Left ventricle myocardium superior (tissue), 1 donor: ENCODE measurements around the gene ADRA2C. TPM values are rescaled to one million over a fixed set of nuclear protein-coding genes. Genes with fewer than 3 reads are reported as not detected.

Experiments used
- ATAC-seq: fragments of 200-7000 bp; cut with Tn5 transposase; one replicate; pipeline ENCODE4 v1.9.1; 2020; ENCODE audit warnings: mild to moderate bottlenecking, moderate library complexity
- DNase-seq: peaks from one replicate; pipeline ENCODE4 v3.0.0-alpha.2; 2020
- intact Hi-C: fragments of 100-400 bp; cut with micrococcal nuclease; formaldehyde crosslinking; loops from one replicate; pipeline ENCODE4 v1.11.0; 2022
- total RNA-seq: library from RNA; stranded (reverse); fragmentation: NEBNext Ultra II Directional; extraction: Animal tissue kit (Norgen Biotek cat#: 25700); gene quantifications from one replicate; pipeline ENCODE4 v1.2.1, GENCODE V29; 2021
- donor health status: DM: no; HTN: yes; CAD: no; lungs with severe emphysema.

ADRA2C gene
- total RNA-seq, 1 donor from 2014 or later: 5.9 TPM

DNA sequence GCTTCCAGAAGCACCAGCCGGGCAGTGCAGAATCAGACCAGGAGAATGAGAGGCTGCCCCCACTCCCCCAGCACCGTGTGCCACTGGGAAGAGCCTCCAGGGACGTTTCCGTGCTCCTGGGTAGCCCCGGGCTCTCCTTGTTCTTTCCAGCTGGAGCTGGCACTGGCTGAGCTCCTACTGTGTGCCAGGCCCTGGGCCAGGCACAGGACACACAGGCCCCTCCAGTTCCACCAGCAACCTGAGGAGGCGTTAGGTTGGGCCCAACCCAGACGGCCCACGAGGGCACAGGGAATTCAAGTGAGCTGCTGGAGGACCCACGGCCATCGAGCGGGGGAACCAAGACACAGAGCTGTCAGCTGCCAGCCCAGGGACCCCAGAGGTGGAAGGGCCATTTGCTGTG, 15.9 kb upstream of the ADRA2C start:
- no peak for ATAC-seq
- intact Hi-C loops: no loop called here
- DNase-seq: no peak

- no peak for DNase-seq
- ATAC-seq: no peak
- intact Hi-C loops: no loop called here
These were observed 14.2 kb upstream of the ADRA2C start for GRCh38 chr4:3752022-3752421.

- DNase-seq: no peak
- intact Hi-C loops: no loop called here
- no peak for ATAC-seq
These were observed 12.3 kb upstream of the ADRA2C start for GRCh38 chr4:3753726-3754412.

DNA sequence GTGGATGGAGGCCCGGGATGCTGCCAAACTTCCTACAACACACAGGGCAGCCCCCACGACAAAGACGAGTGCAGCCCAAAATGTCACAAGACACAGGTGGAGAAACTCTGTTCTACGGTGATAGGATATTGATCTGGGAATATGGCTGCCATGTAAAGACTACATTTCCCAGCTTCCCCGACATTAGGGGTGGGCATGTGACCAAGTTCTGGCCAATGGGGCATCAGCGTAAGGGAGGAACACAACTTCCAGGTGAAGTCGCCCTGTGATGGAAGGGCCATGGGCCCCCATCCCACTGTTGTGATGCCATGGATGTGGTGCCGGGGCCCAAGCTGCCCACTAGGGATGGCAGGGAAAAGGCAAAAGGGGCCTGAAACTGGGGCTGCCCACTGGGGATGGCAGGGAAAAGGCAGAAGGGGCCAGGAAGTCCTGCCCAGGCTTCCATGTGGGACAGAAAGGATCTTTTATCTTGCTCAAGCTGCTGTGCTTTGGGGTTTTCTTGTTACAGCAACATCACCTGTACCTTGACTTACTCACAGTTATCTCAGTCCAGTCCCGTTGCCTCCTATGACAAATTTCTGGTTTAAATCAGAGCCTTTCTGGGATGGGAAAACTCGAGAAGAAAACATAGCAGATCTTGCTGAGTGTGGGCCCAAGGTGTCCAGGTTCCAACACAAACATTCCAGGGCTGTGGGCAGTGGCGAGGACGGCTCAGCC, 9.7 kb upstream of the ADRA2C start:
- intact Hi-C loops: no loop called here
- DNase-seq: no peak
- ATAC-seq: no peak

- ATAC-seq: no peak
- intact Hi-C loops: no loop called here
- no peak for DNase-seq
These were observed 6.9 kb upstream of the ADRA2C start for GRCh38 chr4:3759236-3759635.

DNA sequence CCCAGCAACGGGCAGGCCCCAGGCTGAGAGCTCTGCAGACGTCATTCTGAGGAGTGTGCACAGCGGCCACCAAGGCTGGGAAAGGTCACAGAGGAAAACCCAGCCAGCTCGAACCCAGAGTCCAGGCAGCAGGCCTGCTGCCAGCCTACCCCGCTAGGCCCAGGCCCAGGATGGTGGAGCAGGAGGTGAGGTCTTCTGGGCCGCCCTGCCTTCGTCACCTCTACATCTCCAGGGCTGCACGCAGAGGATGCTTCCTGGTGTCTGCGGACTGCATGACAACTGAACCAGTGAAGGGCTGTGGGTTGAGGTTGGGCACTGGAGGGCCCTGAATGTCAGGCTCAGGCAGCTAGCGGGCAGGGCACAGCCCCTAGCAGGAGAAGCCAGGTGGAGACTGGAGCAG, 5.8 kb upstream of the ADRA2C start:
- intact Hi-C loops: no loop called here
- ATAC-seq (no peak), DNase-seq (no peak)

DNA sequence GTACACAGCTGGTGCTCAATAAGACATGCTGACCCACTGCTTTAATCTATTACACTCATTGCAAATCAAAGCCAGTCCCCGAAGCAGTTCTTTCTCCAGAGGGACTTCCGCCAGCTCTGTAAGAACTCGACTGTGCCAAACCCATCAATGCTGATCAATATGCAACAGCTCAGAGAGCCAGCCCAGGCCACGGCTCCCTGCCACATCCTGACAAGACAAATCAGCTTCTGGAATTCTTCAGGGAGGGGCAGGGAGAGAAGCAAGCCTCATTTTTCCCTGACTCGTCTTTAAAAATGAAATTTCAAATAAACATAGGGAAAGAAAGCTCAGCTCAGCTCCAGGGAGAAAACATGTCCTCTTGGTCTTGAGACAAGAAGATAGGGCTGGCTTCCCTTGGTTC, 5.3 kb upstream of the ADRA2C start:
- DNase-seq: no peak
- intact Hi-C loops: no loop called here
- no peak for ATAC-seq

- ATAC-seq (no peak), DNase-seq (no peak)
- intact Hi-C loops: no loop called here
These were observed 3.9 kb upstream of the ADRA2C start for GRCh38 chr4:3762264-3762663.

DNA sequence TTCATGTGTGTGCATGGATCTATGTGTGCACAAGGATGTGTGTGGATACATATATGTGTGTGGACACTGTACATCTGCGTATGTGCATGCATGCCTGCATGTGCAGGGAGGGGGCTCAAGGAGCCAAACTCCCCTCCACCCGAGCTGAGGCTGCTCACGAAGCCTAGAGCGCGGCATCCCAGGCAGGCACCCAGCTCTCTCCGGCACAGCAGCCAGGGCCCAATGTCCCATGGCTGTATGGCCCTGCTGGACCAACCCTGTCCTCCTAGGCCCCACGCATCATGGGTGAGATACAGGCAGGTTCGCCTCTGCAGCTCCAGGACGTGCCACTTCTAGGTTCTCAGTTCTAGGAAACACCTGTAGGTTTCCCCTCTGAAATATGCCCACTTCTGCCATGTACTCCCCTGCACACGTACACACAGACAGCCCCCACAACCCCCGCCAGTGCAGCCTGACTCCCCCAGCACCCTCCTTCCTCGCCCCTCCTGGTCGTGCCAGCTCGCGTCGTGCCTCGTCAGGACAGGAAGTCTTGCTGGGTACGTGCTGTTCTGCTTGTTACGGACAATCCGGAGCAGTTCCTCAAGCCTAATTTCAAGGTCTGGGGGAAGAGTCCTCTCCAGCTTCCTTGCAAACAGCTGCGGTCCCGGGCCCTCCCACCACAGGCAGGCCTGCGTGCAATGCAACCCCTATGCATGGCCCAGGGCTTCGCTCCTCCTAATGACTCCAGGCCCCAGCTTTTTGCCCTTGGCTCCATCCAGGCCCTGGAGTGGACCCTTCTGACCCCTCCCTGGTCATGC, 3.2 kb upstream of the ADRA2C start:
- DNase-seq (peak; percentile 24), ATAC-seq (no peak)
- intact Hi-C loops: no loop called here

GRCh38 chr4:3765271-3766035, 732 bp upstream of the ADRA2C start:
- ATAC-seq: peak; percentile 77
- intact Hi-C loops: no loop called here
- DNase-seq: peak; percentile 65

DNA sequence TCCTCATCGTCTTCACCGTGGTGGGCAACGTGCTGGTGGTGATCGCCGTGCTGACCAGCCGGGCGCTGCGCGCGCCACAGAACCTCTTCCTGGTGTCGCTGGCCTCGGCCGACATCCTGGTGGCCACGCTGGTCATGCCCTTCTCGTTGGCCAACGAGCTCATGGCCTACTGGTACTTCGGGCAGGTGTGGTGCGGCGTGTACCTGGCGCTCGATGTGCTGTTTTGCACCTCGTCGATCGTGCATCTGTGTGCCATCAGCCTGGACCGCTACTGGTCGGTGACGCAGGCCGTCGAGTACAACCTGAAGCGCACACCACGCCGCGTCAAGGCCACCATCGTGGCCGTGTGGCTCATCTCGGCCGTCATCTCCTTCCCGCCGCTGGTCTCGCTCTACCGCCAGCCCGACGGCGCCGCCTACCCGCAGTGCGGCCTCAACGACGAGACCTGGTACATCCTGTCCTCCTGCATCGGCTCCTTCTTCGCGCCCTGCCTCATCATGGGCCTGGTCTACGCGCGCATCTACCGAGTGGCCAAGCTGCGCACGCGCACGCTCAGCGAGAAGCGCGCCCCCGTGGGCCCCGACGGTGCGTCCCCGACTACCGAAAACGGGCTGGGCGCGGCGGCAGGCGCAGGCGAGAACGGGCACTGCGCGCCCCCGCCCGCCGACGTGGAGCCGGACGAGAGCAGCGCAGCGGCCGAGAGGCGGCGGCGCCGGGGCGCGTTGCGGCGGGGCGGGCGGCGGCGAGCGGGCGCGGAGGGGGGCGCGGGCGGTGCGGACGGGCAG, 792 bp downstream of the ADRA2C start:
- peak; percentile 32 for DNase-seq
- intact Hi-C loops: no loop called here
- no peak for ATAC-seq

- DNase-seq (peak; percentile 29), ATAC-seq (no peak)
- intact Hi-C loops: no loop called here
These were observed 1.5 kb downstream of the ADRA2C start for GRCh38 chr4:3767570-3768288.

DNA sequence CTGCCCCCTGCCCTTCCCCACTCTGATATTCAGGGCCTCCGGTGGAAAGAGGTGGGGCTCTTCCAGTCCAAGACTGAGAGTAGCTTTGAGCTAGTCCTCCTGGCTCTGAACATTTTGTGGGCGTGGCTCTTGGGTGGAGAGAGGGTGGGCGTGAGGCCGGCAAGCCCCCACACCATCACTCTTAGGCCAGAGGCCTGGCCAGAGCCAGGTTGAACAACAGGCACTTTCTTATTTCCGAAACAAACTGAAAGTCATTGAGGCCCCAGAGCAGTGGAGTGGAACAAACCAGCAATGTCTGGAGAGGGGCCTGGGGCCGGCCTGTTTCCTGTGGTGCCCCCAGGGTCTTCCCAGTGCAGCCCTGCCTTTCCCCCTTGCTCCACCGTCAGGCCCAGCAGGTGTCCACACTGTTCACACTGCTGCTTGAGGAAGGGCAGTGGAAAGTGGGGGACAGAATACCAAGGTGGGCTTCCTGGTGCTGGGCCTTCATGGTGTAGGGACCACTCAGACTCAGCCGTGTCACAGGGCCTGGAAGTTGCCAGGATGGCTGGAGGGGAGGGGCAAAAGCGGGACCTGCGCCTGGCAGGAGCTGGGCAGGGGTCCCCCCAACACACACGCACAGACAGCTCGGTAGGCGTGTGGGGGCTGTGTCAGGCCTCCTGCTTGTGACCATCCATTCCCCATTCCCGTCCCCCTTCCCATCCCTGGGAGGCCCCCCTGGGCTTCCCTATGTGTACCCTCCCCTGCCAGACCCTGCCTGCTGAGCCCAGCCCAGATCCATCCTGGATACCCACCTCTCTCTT, 2.9 kb downstream of the ADRA2C start:
- intact Hi-C loops: no loop called here
- ATAC-seq: no peak
- no peak for DNase-seq

DNA sequence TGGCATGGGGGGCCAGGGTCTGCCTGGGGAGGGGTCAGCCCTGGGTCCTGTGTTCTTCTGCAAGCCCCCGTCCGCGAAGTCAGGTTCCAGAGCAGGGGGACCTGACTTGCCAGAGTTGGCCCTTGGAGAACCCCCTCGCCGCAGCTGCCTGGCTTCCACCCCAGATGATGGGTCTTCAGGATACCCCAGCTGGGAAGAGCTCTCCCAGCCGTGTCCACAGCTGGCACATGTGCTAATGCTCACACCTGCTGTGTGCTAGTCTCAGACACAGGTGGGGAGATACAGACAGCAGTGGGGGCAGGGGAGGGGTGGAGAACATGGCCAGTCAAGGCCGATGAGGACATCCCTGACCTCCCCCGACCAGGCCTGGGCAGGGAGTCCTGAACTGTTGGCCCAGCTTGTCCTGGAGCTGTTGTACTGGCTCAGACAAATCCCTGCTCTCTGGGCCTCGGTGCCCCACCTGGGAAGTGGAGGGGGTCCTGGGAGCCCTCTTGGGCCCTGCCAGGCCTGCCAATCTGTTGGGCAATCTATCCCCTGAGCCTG, 3.5 kb downstream of the ADRA2C start:
- intact Hi-C loops: no loop called here
- no peak for ATAC-seq
- peak; percentile 21 for DNase-seq

DNA sequence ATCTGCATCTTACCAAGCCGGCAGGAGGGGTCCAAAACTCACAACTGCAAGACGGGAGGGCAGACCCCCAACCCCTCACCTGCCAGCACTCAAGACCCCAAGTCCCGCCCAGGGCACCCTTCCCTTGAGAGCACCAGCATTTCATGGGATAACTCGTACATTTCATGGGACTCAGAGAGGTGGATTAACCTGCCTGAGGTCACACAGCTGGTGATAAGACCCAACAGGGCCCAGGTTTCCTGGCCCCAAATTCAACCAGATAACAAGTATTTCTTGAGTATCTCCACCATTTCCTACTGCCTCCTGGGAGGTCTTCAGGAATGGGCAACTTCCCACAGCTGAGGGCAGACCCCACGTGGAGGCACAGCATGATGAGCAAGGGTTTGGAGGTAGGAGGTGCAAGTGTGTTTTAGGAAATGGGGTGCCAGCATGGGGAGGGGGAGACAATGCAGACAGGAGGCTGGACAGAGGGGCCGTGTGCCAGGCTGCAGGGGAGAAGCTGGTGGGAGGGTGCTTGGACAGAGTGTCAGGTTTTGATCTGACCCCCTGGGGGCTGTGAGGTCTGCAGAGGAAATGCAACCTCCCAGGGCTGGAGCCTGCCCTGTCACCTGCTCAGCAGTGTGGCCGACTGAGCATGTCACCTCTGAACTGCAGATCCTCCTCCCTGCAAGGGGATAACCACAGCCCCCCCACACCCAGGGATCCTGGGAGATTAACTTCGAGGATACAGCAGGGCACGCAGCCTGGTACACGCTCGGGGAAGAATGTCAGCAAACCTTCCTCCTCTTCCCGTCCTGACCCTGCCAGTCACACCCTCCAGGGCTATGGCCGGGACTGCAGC, 4.4 kb downstream of the ADRA2C start:
- no peak for ATAC-seq
- DNase-seq: no peak

GRCh38 chr4:3771164-3771809, 5.1 kb downstream of the ADRA2C start:
- ATAC-seq: no peak
- DNase-seq: no peak
- intact Hi-C loops: no loop called here

More for the DNA sequence above, 4.4 kb downstream of the ADRA2C start:
- intact Hi-C loops: no loop called here
